ENCODE results near the gene EIF4H.

- TF ChIP-seq CTCF (IDR thresholded peaks at IDR 0.05) (no peak), EZH2 (IDR thresholded peaks at IDR 0.05; ENCODE audit: borderline replicate concordance, insufficient read depth, low read depth, low read length, poor library complexity, severe bottlenecking) (no peak)
Observed at GRCh38 chr7:74191231-74191630, 17.1 kb downstream of the EIF4H start.

Data from B cell (primary cell).